Fibroblast of skin of right quadriceps (primary cell): Measurements from ENCODE around the gene NEURL2.
"Not testable (repeated sequence)": the region's sequence is repeated elsewhere in the genome, so short reads cannot be mapped to it uniquely, and the experiment has no call there.

Experiments
- DNase-seq: peaks from one replicate; pipeline ENCODE4 v3.0.0-alpha.2; 2013

Gene NEURL2

DNA sequence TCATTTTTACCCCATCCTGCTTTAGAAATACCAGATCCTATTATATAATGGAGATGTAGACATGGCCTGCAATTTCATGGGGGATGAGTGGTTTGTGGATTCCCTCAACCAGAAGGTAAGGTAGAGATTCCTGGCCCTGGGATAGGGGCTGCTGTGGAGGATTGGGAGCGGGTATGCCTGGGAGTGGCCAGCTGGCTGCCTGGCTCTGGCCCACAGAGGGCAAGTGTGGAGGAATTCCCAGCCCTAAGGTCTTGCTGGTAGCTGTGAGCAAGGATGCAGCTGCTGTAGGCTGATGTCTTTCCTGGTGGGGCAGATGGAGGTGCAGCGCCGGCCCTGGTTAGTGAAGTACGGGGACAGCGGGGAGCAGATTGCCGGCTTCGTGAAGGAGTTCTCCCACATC lies 6.7 kb upstream of the NEURL2 start:
- DNase-seq, result no peak

DNA sequence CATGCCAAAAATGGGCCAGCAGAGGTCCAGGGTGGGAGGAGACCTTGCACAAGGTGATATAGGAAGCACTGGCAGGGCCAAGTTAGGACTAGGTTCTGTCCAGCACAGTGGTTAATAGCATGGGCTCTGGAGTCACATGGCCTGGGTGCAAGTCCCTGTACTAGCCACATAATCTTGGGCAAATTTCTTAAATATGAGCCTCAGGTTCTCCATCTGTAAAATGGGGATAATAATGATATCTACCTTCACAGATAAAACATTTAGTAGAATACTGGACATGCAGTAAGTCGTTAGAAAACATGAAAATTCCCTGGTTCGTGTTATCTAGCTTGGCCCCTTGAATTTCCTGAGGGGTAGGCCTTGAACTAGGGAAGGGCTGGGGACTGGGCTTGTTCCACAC lies 6.3 kb upstream of the NEURL2 start:
- no peak for DNase-seq

DNA sequence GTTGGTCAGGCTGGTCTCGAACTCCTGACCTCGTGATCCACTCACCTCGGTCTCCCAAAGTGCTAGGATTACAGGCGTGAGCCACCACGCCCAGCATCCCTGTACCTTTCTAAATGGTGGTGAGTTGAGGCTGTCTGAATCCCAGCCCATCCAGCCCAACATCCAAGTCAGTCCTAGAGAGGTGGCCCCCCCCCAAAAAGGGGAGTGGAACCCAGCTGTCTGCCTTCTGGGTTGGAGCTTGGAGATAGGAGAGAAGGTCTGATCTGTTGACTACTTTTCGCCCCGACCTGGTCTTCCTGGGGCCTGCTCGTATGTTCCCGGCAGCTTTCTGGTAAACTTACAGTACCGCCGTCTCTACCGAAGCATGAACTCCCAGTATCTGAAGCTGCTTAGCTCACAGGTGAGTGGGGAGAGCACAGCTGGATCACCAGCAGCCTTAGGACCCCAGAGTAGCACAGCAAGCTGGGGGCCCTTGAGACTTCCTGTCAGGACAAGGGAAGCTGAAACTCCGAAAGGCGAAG lies 5.7 kb upstream of the NEURL2 start:
- DNase-seq, result no peak

DNA sequence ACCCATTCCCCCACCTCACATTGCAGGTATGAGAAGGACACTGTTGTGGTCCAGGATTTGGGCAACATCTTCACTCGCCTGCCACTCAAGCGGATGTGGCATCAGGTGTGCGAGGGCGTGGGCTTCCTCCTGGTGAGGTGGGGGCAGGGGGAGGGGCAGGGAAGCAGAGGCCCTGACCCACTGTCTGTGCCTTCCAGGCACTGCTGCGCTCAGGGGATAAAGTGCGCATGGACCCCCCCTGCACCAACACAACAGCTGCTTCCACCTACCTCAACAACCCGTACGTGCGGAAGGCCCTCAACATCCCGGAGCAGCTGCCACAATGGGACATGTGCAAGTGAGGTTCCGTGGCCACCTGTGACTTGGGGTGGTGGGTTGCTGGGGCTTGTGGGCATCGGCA lies 3.8 kb upstream of the NEURL2 start:
- no peak for DNase-seq

DNA sequence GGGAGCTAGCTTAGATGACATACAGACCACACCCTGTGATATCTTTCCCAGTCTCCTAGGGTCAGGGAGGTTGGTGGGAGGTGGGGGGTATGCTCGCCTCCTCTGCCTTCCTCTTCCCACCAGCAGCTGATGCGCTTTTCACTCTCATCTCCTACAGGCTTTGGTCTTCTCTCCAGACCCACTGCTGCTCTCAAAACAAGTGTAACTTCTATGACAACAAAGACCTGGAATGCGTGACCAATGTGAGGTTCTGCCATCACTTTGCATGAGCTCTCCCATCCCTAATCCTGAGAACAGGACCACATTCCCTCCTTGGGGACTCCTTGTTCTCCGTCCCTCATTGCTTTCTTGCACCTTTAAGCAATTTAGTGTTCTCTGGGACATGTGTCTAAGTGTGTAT lies 2.8 kb upstream of the NEURL2 start:
- no peak for DNase-seq

DNA sequence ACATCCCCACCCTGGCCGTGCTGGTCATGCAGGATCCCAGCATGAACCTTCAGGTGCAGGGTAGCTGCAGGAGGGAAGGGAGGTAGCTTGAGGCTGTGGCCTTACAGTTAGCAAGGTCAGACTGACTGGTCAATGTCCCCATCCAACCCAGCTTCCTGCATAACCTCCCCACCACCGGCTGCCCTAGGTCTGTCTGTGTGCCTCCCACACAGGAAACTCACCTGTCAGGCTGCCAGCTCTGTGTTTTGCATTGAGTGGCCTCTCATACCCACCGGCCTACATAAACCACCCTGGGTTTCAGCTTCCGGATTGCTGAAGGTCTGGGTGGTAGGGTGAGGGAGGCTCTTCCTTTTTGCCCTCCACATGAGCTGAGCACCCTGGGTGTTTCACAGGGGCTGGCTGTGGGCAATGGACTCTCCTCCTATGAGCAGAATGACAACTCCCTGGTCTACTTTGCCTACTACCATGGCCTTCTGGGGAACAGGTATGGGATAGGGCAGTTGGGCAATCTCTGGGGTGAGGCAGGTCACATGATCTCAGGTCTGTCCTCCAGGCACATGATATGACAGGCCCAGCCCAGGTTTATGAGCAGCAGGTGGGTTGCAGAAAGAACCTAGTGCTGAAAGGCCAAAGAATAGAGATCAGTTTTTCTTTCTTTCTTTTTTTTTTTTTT lies 2.0 kb upstream of the NEURL2 start:
- no peak for DNase-seq

DNA sequence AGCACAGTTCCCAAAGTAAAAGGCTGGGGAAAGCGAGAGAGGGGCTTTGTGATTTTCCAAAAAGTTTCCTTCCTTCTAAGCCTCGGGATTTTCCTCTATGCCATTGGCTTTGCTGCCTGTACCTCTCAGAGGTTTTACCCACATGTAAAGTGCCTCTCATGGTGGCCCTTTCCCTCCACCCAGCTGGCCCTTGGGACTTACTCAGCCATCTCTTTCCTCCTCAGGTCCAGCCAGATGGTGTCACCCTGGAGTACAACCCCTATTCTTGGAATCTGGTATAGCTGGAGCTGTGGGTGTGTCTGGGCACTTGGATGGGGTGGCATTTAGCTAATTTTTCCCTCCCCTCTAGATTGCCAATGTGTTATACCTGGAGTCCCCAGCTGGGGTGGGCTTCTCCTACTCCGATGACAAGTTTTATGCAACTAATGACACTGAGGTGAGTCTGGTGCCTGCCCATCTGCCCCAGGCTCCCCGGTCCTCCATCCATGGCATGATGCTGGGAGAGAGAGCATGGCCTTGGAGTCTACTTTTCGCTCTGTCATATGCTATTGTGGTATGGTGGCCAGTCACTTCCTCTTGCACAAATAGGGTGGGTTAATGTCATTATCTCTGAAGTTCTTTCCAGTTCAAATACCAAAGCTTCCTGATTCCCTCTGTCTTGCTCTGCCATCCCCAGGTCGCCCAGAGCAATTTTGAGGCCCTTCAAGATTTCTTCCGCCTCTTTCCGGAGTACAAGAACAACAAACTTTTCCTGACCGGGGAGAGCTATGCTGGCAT lies 1.2 kb upstream of the NEURL2 start:
- DNase-seq, result peak; percentile 8

DNA sequence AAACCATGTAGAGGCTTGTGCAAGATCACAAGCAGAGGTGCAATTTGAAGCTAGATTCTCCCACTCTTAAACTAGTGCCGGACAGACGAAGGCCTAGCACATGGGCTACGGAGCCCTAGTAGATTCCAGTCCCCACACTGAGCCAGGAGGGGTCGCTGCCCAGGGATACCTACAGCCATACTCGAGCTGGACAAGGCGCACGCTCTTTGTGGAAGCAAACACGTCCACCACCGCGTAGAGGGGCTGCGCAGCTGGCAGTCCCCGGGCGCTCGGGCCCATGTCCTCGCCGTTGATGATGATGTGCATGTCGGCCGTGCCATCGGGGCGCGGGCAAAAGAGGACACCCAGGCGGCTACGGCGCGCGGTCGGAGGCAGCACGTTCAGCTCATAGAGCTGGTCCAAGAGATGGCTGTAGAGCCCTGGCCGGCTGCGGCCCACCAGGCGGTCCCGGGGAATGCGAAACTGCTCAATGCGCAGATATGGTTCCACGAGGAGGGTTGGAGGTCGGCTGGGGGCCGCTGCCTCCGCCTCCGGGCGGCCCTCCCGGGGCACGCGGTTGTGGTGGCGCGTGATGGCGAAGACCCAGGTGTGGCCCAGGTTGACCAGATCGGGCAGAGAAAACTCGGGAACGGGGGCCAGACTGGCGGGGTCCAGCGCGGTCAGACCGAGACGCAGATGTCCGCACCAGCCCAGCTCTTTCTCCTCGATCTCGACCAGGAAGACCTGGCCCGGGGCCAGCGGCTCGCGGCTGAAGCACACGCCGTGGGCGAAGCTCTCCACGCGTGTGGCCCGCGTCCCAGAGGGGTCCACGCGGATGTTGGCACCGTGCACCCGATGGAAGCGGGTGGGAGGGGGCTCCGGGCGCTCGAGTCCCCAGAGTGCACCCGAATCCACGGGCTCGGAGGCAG lies 677 bp downstream of the NEURL2 start:
- DNase-seq, result peak; percentile 78

DNA sequence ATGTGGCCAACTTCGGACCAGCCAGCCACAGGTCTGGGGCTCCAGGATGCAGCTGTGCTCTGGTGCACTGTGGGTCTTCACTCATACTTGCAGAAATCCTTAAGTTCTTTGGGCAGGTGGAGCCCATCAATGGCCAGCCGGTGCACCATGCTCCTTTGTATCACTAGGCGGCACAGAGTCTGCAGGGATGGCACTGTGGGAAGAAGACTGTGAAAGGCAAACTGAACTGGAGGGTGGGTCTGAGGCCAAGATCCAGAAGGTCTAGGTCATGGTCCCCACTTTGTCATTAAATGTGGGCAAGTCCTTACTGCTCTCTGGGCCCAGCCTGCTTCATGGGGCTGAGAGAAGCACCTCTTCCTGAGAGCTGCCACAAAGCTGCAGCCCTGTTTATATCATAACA lies 2.3 kb downstream of the NEURL2 start:
- no peak for DNase-seq

DNA sequence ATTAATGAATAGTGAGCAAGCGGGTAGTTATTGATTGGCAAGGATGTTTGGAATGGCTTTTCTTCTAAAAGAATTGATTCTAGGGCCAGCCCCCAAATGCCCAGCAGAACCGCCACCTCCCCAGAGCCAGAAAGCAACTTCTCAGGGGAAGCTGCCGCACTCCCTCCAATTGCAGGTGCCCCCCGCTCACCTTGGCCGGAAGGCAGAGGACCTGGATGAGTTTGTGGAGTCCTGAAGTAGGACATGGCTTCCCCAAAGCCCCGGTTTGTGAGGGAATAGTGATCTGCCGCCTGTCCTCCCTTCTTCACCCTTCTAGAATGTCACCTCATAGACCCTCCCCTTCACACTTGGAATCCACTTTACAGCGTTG lies 3.7 kb downstream of the NEURL2 start, which contains the start of gene SPATA25:
Gene SPATA25 (minus strand): TSS at position 277 of the 370 bp plus-strand sequence. CDS start 32 bp downstream, at position 245.
- DNase-seq, result no peak

DNA sequence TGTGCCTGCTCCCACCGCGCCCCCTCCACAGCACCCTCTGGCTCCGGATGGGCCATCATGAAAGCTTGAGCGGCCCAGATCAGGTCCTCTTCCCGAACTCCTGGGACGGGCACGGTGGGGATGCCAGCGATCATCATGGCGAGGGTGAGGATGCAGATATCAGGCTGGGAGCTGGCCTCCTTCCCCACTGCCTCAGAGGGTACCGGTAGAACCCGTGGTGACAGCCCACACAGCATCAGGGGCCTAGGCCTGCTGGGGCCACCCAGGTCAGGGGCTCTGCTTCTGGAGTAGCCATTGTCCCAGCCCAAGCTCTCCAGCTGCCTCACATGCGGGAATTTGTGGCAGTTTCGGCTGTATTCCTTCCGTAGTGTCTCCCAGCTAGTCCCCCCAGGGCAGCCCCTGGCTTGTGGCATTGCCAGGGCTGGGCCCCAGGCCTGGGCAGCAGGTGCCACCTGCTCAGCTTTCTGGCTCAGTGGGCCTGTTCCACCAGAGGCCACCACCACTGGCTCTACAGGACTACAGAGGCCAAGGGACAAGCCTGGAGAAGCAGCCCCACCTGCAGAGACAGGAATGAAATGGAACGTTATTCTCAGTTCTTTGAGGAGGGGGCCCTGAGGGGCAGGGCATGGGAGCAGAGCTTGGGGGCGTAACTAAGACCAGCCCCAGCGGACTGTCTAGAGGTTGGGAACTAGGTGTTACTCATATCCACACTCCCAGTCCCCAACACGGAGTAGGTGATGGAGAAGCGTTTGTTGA lies 4.2 kb downstream of the NEURL2 start:
- no peak for DNase-seq

DNA sequence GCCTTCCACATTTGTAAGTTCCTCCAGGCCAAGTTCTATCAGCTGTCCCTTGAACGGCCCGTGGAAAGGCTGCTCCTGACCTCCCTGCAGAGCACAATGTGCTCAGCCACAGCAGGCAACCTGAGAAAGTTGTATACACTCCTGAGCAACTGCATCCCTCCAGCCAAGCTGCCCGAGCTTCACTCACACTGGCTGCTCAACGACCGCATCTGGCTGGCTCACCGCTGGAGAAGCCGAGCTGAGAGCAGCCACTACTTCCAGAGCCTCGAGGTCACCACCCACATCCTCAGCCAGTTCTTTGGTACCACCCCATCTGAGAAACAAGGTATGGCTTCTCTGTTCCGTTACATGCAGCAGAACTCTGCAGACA lies 7.9 kb downstream of the NEURL2 start:
- DNase-seq, result no peak

DNA sequence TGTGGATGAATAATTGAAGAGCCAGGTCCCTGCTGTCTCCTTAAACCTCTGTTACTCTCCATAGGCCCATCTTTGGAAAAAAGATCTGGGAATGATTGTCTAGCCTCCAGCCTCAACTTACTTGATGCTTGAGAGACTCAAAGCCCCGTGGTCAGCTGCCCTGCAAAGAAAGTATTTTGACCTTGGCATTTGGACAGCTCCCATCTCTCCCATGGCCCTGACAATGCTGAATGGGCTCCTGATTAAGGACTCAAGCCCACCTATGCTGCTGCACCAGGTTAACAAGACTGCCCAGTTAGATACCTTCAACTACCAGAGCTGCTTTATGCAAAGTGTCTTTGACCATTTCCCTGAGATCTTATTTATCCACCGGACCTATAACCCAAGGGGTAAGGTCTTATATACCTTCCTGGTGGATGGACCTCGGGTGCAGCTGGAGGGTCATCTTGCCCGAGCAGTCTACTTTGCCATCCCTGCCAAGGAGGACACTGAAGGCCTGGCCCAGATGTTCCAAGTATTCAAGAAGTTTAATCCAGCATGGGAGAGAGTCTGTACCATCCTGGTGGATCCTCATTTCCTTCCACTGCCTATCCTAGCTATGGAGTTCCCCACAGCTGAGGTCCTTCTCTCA lies 8.4 kb downstream of the NEURL2 start:
- no peak for DNase-seq

DNA sequence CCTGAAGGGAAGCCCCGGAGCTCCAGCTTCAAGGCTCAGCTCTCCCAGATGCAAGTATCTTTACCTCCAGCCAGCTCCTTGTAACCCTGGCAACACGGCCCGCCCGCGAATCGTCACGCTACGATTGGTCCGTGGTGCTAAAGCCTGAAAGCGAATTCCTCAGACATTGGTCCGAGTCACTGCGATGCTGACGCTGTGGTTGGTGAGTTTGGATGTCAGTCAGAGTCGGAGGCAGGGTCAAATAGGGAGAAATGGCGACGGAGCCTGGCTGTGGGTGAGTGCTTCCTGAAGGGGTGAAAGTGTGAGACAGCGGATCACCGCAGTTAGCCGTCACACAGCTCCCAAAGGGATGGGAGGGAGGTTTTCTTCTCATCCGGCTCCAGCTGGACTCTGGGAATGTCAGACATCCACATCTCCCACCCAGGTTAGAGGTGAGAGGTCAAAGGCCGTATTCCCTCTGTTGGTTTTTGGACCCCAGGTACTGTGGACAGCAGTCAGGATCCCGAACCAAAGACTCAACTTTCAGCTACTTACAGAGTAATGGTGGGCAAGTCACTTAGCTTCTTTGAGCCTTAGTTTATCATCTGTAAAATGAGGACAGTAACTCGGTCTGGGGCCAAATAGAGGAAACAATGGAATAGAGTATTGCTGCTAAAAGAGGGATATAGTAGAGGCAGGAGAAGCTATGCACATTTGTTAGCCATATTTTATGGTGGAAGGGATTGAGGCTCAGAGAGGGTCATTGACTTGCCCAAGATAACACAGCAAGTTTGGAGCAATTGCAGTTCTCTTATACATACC lies 9.8 kb downstream of the NEURL2 start, which contains the start of gene ZSWIM1:
Gene ZSWIM1 (plus strand): TSS at position 240 of the 801 bp plus-strand sequence. CDS start 1,366 bp downstream, outside the sequence.
- peak; percentile 99 for DNase-seq

DNA sequence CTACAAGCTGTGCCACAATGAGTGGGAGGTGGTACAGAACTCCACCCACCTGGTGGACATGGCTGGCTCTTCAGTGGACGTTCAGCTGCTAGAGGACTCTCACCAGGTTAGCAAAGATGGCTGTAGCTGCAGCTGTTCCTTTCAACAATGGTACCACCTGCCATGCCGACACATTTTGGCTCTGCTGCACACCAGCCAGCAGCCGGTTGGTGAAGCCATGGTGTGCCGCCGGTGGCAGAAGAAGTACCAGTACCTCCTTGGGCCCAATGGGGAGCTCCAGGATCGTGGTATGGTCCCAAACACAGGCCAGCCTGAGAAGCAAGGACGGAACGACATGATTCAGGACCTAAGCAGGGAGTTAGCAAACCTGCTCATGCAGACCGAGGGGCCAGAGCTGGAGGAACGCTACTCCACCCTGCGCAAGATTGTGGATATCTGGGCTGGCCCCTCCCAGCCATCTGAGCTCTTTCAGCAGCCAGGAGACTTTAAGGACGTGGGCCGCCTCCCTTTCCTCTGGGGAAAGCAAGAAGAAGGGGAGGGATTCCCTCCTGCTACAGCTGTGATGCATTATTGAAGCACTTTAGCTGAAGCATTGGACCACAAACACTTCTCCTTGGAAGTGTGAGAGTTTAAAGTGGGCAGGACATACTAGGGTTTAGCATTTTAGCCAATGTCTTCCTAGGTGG lies 12.8 kb downstream of the NEURL2 start:
- no peak for DNase-seq

DNA sequence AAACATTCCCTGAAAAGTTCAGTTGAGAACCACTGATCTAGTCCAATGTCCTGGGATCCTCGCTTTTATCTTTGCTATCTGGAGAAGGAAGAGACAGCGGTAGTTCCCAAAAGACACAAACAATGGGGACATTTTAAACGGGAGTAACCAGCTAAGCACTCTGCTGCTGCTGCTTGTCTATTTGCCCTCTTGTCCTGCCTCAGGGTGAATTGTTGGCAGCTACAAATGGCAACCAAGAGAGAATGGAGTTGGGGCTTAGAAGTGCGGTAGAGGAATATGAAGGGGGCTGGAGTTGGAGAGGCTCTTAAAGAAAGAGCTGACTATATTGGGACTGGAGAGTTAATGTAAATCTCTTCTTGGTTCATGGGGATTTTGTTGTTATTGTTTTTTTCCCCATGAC lies 16.4 kb downstream of the NEURL2 start:
- no peak for DNase-seq

DNA sequence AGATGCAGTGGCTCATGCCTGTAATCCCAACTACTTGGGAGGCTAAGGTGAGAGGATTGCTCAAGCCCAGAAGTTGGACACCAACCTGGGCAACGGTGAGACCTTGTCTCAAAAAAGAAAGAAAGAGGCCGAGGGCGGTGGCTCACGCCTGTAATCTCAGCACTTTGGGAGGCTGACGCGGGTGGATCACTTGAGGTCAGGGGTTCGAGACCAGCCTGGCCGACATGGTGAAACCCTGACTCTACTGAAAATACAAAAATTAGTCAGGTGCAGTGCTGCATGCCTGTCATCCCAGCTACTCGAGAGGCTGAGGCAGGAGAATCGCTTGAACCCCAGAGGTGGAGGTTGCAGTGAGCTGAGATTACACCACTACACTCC lies 16.9 kb downstream of the NEURL2 start:
- DNase-seq, result not testable (repeated sequence)

DNA sequence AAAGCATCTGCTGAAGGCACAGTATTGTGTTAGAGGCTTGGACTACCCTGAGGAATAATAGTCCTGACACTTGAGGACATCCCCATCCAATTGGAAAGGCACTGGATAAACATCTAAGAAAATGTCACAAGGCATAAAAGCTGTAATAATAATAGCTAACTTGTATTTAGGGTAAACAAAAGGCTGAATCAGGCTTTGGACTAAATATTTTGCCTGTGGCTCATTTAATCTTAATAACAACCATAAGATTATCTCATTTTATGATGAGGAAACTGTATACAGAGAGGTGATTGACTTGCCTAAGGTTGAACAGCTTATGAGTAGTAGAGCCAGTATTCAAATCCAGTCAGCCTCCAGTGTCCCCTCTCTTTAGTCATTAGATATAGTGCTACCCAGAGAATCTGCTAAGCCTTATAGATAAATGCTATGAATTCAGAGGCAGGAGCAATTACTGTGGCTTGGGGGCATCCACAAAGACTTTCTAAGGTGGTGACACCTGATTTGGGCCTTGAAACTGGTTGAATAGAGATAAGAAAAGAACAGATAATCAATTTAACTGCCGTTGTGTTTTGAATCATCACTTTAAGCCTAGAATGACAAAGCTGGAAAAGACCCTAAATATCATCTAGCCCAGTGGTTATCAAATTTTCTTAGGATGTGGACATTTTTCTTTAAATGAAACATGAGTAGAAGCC lies 17.5 kb downstream of the NEURL2 start:
- DNase-seq, result no peak

DNA sequence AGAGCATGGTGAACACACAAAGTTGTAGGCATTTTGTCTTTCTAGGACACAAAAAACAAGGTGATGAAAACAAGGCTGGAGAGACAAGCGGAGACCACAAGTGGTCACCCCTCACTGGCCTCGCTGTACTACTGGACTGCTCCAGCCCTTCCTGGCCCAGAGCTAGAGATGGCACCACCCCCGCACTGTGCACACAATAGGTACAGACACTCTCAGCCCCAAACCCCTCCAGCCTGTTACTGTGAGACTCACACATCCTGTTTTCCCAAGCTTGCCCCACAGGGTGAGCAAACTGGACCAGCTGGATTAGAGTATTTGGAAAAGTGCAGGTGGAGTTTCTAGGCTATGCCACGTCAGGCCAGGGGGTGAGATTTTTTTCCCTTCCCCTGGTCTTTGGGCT lies 18.4 kb downstream of the NEURL2 start:
- DNase-seq, result no peak

DNA sequence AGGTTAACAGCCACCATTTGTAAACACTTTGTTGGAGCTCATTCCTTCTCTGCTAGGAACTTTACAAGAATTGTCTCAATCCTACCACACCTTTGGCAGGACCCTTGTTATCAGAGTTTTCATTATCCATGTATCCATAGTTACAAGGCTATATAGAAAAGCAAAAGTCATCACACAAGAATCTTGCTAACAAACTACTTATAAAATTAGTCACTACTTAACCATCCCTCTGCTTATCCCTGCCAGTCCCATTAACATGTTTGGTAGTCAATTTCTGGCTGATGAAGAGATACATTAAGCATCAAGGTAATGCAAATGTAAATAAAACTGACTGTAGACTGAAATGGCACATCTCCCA lies 23.2 kb downstream of the NEURL2 start:
- DNase-seq, result peak; percentile 75
